Astrocyte of the cerebellum (primary cell): ENCODE results near the gene LRRC8D.

ENCODE experiments used
- DNase-seq: peaks from one replicate; pipeline ENCODE4 v3.0.0-alpha.2; 2011; ENCODE audit warnings: low read depth
- H3K4me3 ChIP-seq: 2 replicates; pipeline ENCODE4 v1.5.1; 2011; ENCODE audit warnings: mild to moderate bottlenecking, low read depth, low read length, moderate library complexity
- in situ Hi-C: cut with HindIII; loops from 2 replicates; pipeline ENCODE4 v1.10.0; 2017; ENCODE audit warnings: low sequenced_read_pairs
- TF ChIP-seq, protein P1 (sequence below): IDR thresholded peaks from 2 replicates; pipeline ENCODE4 v1.5.1; 2012; ENCODE audit warnings: low read length, low read depth, moderate library complexity, mild to moderate bottlenecking; ENCODE audit errors: missing control alignments

The LRRC8D gene

DNA sequence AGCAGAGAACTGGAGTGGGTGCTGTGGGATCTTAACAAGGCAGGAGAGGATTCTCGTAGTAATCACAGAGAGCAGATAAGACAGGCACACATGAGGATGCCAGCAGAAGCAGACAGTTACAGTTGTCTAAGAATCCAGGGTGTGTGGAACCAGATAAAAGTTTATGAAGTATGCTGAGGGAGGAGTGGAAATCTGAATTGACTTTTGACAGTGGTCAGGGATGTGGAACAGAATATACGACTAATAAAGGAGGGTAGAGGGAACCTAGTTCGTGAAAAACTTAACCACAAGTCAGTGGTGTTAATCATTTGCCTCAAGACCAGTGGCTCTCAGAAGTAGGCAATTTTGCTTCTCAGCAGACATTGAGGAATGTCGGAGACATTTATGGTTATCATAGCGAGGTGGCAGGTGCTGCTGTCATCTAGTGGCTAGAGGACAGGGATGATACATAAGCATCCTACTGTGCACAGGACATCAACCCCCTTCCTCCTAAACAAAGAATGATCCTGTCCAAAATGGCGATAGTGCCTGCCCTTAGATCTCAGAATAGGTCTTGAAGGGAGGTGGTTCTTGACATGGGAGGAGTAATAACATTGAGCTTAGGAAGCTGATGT is 3.0 kb downstream of the LRRC8D start:
- TF ChIP-seq, protein P1, sequence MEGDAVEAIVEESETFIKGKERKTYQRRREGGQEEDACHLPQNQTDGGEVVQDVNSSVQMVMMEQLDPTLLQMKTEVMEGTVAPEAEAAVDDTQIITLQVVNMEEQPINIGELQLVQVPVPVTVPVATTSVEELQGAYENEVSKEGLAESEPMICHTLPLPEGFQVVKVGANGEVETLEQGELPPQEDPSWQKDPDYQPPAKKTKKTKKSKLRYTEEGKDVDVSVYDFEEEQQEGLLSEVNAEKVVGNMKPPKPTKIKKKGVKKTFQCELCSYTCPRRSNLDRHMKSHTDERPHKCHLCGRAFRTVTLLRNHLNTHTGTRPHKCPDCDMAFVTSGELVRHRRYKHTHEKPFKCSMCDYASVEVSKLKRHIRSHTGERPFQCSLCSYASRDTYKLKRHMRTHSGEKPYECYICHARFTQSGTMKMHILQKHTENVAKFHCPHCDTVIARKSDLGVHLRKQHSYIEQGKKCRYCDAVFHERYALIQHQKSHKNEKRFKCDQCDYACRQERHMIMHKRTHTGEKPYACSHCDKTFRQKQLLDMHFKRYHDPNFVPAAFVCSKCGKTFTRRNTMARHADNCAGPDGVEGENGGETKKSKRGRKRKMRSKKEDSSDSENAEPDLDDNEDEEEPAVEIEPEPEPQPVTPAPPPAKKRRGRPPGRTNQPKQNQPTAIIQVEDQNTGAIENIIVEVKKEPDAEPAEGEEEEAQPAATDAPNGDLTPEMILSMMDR = no peak
- no peak for DNase-seq
- in situ Hi-C loops = no loop called here
- H3K4me3 ChIP-seq = no peak overlapping the region

DNA sequence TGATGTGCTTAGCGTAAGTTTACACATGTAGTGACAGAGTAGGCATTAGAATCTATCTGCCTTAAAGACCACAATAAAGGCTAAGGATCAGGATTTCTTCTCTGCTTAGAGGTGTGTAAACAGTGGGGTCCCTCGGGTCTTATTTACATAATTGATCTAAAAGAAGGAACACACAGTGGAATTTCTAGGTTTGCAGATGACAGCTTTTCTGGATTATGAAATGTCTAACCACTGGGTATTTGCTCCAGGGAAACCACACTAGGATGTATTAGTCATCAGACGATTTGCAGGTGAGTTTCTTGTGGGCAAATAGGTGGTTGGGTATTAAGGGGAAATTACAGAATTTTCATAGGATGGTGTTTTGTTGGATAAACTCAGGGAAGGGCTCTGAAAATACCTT is 5.8 kb downstream of the LRRC8D start:
- TF ChIP-seq, protein P1 = no peak
- H3K4me3 ChIP-seq = no peak overlapping the region
- no peak for DNase-seq
- in situ Hi-C loops = no loop called here

DNA sequence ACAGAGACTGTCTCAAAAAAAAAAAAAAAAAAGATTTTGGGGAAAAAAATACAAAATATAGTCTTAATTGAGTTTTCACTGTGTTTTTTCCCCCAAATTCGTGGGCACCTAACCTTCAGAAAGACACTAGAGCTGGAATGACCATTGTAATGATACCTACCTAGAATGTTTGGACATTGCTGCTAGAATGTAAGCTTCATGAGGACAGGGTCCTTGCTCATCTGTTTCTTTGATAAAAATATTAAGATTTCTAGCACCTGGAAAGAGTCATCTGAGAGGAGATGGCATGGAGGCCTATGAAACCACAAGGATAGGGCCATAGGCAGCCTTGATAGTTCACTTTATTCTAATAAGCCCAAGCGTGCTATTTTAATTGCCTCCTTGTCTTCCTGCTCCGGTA is 6.5 kb downstream of the LRRC8D start:
- TF ChIP-seq, protein P1 = no peak

DNA sequence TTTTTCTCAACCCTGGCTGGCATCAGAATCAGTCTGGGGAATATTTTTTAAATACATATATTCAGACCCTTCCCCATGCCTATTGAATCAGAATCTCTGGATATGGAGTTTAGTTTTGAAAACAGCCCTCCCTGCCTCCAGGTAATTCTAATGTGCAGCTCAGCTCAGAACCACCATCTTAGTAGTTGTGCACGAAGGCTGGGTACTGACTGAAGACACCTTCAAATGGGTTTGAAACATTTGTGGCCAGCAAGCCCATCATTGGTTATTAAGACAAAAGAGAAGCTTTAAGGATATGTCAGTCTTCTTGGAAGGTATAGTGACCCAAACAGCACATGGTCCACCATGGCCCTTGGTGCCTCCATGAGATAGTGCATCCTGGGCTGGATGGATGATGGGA is 7.1 kb downstream of the LRRC8D start:
- H3K4me3 ChIP-seq = no peak overlapping the region
- in situ Hi-C loops = no loop called here
- DNase-seq = no peak
- TF ChIP-seq, protein P1 = no peak

More for the DNA sequence above, 6.5 kb downstream of the LRRC8D start:
- no peak for DNase-seq
- no peak overlapping the region for H3K4me3 ChIP-seq
- in situ Hi-C loops = no loop called here

DNA sequence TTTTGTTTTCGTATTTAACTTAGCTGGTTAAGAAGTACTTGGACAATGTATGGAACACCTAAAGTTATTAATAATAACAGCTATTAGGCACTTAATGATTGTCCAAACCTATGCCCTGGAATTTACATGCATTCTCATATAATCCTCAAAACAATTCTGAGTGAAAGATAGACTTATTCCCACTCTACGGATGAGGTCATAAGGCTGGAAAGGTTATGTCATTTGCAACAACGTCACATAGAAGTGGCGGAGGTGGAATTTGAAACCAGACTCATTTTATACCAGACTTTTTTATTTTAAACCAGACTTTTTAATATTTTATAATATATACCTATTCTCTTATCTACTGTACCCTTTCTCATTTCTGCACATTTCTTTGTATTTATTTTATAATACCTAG is 8.4 kb downstream of the LRRC8D start:
- no peak for DNase-seq
- no peak overlapping the region for H3K4me3 ChIP-seq
- in situ Hi-C loops = no loop called here
- TF ChIP-seq, protein P1 = no peak

DNA sequence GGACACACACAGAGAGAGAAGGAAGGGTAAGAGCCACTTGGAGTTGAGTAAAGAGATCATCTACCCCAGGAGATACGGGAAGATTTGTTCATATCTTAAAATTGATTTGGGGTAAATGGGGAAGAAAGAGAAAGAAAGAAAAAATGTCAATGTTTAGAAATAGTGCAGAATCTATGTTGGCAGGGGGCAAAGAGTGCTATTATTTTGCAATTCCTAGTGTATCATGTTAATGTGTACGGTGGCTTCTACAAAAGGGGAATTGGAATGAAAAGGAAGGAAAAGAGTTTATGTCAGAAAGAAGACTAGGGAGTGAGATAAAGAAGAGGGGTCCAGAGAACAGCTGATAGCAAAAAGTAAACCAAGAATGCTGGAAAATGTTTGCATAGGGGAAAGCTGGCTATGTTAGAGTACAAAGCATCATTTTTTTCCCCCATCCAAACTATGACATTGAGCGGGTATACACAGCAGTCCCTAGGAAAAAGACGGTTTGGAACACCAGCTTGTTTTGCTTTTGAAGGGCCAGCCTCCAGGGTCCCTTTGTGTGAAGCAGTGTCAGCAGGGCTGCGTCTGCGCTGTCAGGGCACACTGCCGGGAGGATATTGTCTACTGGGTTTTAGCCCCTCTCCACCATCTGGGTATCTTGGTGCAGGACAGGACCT is 10.8 kb downstream of the LRRC8D start:
- in situ Hi-C loops = no loop called here
- no peak for DNase-seq
- TF ChIP-seq, protein P1 = no peak
- H3K4me3 ChIP-seq = no peak overlapping the region
